H1 (cell line): Measurements from ENCODE around the gene ERVV-1. TPM values are rescaled to one million over a fixed set of nuclear protein-coding genes. Genes with fewer than 3 reads are reported as not detected.

ENCODE experiments used
- BACH1 ChIP-seq: IDR thresholded peaks from 2 replicates; pipeline ENCODE4 v1.6.1; 2012; ENCODE audit warnings: low read length, improper control_type of control experiment
- CEBPB ChIP-seq: IDR thresholded peaks from 2 replicates; pipeline ENCODE4 v1.6.1; 2012; ENCODE audit warnings: low read depth, low read length
- CHD7 ChIP-seq: fragments of 300-600 bp; sonication (generic); IDR thresholded peaks from 2 replicates; pipeline ENCODE4 v1.7.1; 2012; ENCODE audit warnings: low read length, moderate library complexity, mild to moderate bottlenecking, inconsistent platforms; ENCODE audit not compliant: insufficient replicate concordance
- CREB1 ChIP-seq: IDR thresholded peaks from 2 replicates; pipeline ENCODE4 v1.6.1; 2012; ENCODE audit warnings: inconsistent platforms
- EGR1 ChIP-seq: IDR thresholded peaks from 2 replicates; pipeline ENCODE4 v1.6.1; 2011; ENCODE audit warnings: low read depth, low read length, borderline replicate concordance
- EP300 ChIP-seq, 2 experiments: IDR thresholded peaks; 1 replicate in 1 of 2; 2 replicates in 1 of 2; pipeline ENCODE4 v1.6.1; 2011 to 2012; ENCODE audit warnings: low read depth in 2 of 2, low read length in 2 of 2, mild to moderate bottlenecking in 2 of 2, borderline replicate concordance in 1 of 2, inconsistent platforms in 1 of 2, moderate library complexity in 1 of 2
- KDM1A ChIP-seq: fragments of 200-600, 300-600 bp; sonication (generic); IDR thresholded peaks from 2 replicates; pipeline ENCODE4 v1.7.1; 2016; ENCODE audit warnings: mild to moderate bottlenecking, low read length, borderline replicate concordance
- RFX5 ChIP-seq: IDR thresholded peaks from 2 replicates; pipeline ENCODE4 v1.6.1; 2011; ENCODE audit warnings: low read depth, low read length, improper control_type of control experiment, borderline replicate concordance
- SP4 ChIP-seq: IDR thresholded peaks from 2 replicates; pipeline ENCODE4 v1.6.1; 2012; ENCODE audit warnings: low read length, inconsistent platforms
- YY1 ChIP-seq: IDR thresholded peaks from 2 replicates; pipeline ENCODE4 v1.6.1; 2011; ENCODE audit warnings: low read depth, mild to moderate bottlenecking, low read length
- polyA plus RNA-seq, 7 experiments: library from polyadenylated mRNA; depleted of rRNA in 3 of 7; stranded (reverse) in 5 of 7; unstranded in 2 of 7; fragments of >200 nt in 5 of 7; fragments of 200-250 nt in 2 of 7; gene quantifications; 1 replicate in 5 of 7; 2 replicates in 1 of 7; 4 replicates in 1 of 7; pipeline versions ENCODE4 v1.2.1 to v1.2.3, GENCODE V29; 2011 to 2013; ENCODE audit warnings: missing spikeins in 2 of 7, mixed read lengths in 2 of 7
- total RNA-seq: library from RNA; stranded (reverse); fragmentation: NEBNext Ultra II Directional; extraction: Animal tissue kit (Norgen Biotek cat#: 25700); gene quantifications from 2 replicates; pipeline ENCODE4 v1.2.1, GENCODE V29; 2021

The ERVV-1 gene
- total and polyA plus RNA-seq, 2 of the 8 experiments (the other 6 are each of a cell fraction or from before 2014, with no cell fraction given): not detected

- TF ChIP-seq CHD7 (no peak), EP300 (IDR thresholded peaks at IDR 0.05; ENCODE audit: borderline replicate concordance in 1 of 2, low read depth in 2 of 2, low read length in 2 of 2) (no peak), EGR1 (no peak), RFX5 (no peak), SP4 (no peak), YY1 (no peak), CEBPB (no peak), CREB1 (no peak), BACH1 (no peak), KDM1A (no peak)
Measured at GRCh38 chr19:53045536-53045935, 31.8 kb downstream of the ERVV-1 start (continued).
